ENCODE data around the gene PLPPR5. TPM values are rescaled to one million over a fixed set of nuclear protein-coding genes. Genes with fewer than 3 reads are reported as not detected.

Gene PLPPR5
- total RNA-seq, 1 donor from 2014 or later: not detected

- TF ChIP-seq, protein P1, sequence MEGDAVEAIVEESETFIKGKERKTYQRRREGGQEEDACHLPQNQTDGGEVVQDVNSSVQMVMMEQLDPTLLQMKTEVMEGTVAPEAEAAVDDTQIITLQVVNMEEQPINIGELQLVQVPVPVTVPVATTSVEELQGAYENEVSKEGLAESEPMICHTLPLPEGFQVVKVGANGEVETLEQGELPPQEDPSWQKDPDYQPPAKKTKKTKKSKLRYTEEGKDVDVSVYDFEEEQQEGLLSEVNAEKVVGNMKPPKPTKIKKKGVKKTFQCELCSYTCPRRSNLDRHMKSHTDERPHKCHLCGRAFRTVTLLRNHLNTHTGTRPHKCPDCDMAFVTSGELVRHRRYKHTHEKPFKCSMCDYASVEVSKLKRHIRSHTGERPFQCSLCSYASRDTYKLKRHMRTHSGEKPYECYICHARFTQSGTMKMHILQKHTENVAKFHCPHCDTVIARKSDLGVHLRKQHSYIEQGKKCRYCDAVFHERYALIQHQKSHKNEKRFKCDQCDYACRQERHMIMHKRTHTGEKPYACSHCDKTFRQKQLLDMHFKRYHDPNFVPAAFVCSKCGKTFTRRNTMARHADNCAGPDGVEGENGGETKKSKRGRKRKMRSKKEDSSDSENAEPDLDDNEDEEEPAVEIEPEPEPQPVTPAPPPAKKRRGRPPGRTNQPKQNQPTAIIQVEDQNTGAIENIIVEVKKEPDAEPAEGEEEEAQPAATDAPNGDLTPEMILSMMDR (IDR thresholded peaks at IDR 0.05; ENCODE audit: insufficient read depth, low read length, severe bottlenecking): no peak
- H3K36me3 ChIP-seq (ENCODE audit: control insufficient read depth, insufficient read depth, low read length): no peaks in the 10 kb centered on the region
- DNase-seq (ENCODE audit: low read depth) (no peak), FAIRE-seq (no peak)
- H3K4me3 ChIP-seq (ENCODE audit: low read depth, low read length): no peak overlapping the region
- H3K27me3 ChIP-seq (ENCODE audit: control insufficient read depth, insufficient read depth, low read length): no peaks in the 10 kb centered on the region
These were observed 37.5 kb downstream of the PLPPR5 start for GRCh38 chr1:98967122-98967521.

DNA sequence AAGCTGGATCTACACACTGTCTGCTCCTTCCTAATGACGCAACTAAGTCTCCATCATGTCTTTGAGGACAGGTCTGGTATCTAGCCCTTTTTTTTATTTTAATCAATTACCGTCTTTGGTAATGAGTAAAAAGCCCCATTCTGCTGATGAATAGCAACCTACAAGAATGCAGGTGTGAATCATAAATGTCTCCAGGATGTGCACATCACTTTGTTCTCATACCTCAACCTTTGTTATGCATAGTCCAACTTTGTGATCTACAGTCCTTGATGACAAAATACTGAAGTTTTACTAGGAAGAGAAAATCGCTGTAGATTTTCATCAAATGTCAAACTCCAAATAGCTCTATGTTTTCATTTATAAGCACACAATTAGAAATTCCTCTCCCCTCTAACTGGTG is 39.3 kb downstream of the PLPPR5 start:
- TF ChIP-seq, protein P1 (IDR thresholded peaks at IDR 0.05; ENCODE audit: insufficient read depth, low read length, severe bottlenecking): no peak
- no peak for FAIRE-seq

DNA sequence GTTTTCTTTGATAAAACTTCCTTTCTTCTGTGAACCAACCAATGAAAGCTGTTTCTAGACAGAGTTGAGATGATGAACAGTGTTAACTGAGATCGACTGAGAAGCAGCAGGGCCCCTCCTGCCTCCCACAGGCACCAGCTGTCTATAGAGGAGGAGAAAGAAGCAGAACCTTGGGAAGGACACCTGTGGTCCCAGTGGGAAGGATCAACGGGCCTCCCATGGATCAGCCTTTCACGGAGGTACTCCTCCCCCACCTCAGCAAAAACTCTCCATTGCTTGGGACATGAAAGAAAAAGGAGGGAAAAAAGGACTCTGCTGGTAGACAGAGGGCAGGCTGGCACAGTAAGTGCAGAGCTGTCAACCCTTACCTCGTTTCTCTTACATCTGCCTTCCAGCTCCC is 40.5 kb downstream of the PLPPR5 start:
- H3K36me3 ChIP-seq (ENCODE audit: control insufficient read depth, insufficient read depth, low read length): no peaks in the 10 kb centered on the region

More for the DNA sequence above, 39.3 kb downstream of the PLPPR5 start:
- H3K4me3 ChIP-seq (ENCODE audit: low read depth, low read length): no peak overlapping the region
- DNase-seq (ENCODE audit: low read depth): peak; percentile 28
- no peaks in the 10 kb centered on the region for H3K36me3 ChIP-seq (ENCODE audit: control insufficient read depth, insufficient read depth, low read length)
- H3K27me3 ChIP-seq (ENCODE audit: control insufficient read depth, insufficient read depth, low read length): no peaks in the 10 kb centered on the region

GRCh38 chr1:98963064-98963758 is 41.5 kb downstream of the PLPPR5 start:
- H3K4me3 ChIP-seq (ENCODE audit: low read depth, low read length): no peak overlapping the region
- TF ChIP-seq, protein P1 (IDR thresholded peaks at IDR 0.05; ENCODE audit: insufficient read depth, low read length, severe bottlenecking): no peak
- H3K36me3 ChIP-seq (ENCODE audit: control insufficient read depth, insufficient read depth, low read length): no peaks in the 10 kb centered on the region
- H3K27me3 ChIP-seq (ENCODE audit: control insufficient read depth, insufficient read depth, low read length): no peaks in the 10 kb centered on the region
- no peak for DNase-seq (ENCODE audit: low read depth)
- FAIRE-seq: no peak

More for the DNA sequence above, 40.5 kb downstream of the PLPPR5 start:
- Histone ChIP-seq H3K27me3 (ENCODE audit: control insufficient read depth, insufficient read depth, low read length) (no peaks in the 10 kb centered on the region), H3K4me3 (ENCODE audit: low read depth, low read length) (no peak overlapping the region)
- TF ChIP-seq, protein P1 (IDR thresholded peaks at IDR 0.05; ENCODE audit: insufficient read depth, low read length, severe bottlenecking): no peak
- FAIRE-seq (no peak), DNase-seq (ENCODE audit: low read depth) (no peak)

DNA sequence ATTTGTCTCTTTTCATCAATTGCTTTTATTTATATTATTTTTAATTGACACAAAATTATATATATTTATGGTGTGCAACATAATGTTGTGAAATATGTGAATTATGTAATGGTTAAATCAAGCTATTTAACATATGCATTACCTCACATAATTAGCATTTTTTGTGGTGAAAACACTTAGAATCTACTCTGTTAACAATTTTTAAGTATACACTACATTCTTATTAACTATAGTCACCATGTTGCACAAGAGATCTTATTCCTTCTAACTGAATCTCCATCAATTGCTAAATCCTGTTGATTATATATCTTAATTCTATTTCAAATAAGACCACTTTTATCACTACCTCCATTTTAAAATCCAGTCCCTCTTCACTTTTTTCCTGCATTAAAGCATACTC is 42.5 kb downstream of the PLPPR5 start:
- FAIRE-seq (no peak), DNase-seq (ENCODE audit: low read depth) (peak; percentile 12)
- Histone ChIP-seq H3K4me3 (ENCODE audit: low read depth, low read length) (no peak overlapping the region), H3K36me3 (ENCODE audit: control insufficient read depth, insufficient read depth, low read length) (no peaks in the 10 kb centered on the region), H3K27me3 (ENCODE audit: control insufficient read depth, insufficient read depth, low read length) (no peaks in the 10 kb centered on the region)
- TF ChIP-seq, protein P1 (IDR thresholded peaks at IDR 0.05; ENCODE audit: insufficient read depth, low read length, severe bottlenecking): no peak

- no peaks in the 10 kb centered on the region for H3K36me3 ChIP-seq (ENCODE audit: control insufficient read depth, insufficient read depth, low read length)
- TF ChIP-seq, protein P1 (IDR thresholded peaks at IDR 0.05; ENCODE audit: insufficient read depth, low read length, severe bottlenecking): no peak
- DNase-seq (ENCODE audit: low read depth): no peak
- no peaks in the 10 kb centered on the region for H3K27me3 ChIP-seq (ENCODE audit: control insufficient read depth, insufficient read depth, low read length)
- no peak overlapping the region for H3K4me3 ChIP-seq (ENCODE audit: low read depth, low read length)
- FAIRE-seq: no peak
These were observed 55.0 kb downstream of the PLPPR5 start for GRCh38 chr1:98949621-98950020.
